Prostate gland (tissue), 2 donors: ENCODE results near the gene ATXN7.

Source experiments
- POLR2AphosphoS5 ChIP-seq: sonication (generic); formaldehyde crosslinking; IDR thresholded peaks from one replicate; pipeline ENCODE4 v1.6.1; 2017; ENCODE audit warnings: antibody characterized with exemption
- TF ChIP-seq, protein P1 (sequence below), 4 experiments: fragments of 200-600 bp in 2 of 4; fragments of 450-650 bp in 2 of 4; sonication (generic) in 2 of 4; IDR thresholded peaks; 1 replicate in 3 of 4; 2 replicates in 1 of 4; pipeline ENCODE4 v1.5.1; 2016 to 2019; ENCODE audit warnings: antibody characterized with exemption in 4 of 4, mild to moderate bottlenecking in 2 of 4, moderate library complexity in 2 of 4

DNA sequence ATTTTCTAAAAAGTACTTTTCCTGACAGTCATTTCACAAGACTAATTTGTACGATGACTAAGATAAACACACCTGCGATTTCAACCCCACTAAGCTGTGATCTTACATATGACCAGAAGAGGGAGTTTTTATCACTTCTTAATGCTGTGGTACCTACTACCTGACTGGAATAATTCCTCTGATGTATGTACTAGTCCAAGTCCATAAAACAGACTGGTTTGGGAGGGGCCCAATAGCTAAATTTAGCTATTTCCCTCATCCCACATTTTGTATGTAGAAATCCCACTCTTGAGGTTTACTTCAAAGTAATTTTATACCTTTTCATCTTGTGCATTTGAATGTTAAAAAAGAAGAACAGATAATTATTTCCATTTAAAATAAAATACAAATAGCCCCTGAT is 98.2 kb downstream of the ATXN7 start:
- TF ChIP-seq, protein P1, sequence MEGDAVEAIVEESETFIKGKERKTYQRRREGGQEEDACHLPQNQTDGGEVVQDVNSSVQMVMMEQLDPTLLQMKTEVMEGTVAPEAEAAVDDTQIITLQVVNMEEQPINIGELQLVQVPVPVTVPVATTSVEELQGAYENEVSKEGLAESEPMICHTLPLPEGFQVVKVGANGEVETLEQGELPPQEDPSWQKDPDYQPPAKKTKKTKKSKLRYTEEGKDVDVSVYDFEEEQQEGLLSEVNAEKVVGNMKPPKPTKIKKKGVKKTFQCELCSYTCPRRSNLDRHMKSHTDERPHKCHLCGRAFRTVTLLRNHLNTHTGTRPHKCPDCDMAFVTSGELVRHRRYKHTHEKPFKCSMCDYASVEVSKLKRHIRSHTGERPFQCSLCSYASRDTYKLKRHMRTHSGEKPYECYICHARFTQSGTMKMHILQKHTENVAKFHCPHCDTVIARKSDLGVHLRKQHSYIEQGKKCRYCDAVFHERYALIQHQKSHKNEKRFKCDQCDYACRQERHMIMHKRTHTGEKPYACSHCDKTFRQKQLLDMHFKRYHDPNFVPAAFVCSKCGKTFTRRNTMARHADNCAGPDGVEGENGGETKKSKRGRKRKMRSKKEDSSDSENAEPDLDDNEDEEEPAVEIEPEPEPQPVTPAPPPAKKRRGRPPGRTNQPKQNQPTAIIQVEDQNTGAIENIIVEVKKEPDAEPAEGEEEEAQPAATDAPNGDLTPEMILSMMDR (IDR thresholded peaks at IDR 0.05): peak in 3 of 4 experiments; percentile 52 to 73 (median 69)
- TF ChIP-seq POLR2AphosphoS5: peak; percentile 42
